T-helper 22 cell (primary cell): Measurements from ENCODE around the gene PSRC1.
"Not testable (repeated sequence)": the region's sequence is repeated elsewhere in the genome, so short reads cannot be mapped to it uniquely, and the experiment has no call there.

ENCODE experiments used
- DNase-seq: peaks from one replicate; pipeline ENCODE4 v3.0.0-alpha.2; 2020; ENCODE audit warnings: low read depth

The PSRC1 gene

DNA sequence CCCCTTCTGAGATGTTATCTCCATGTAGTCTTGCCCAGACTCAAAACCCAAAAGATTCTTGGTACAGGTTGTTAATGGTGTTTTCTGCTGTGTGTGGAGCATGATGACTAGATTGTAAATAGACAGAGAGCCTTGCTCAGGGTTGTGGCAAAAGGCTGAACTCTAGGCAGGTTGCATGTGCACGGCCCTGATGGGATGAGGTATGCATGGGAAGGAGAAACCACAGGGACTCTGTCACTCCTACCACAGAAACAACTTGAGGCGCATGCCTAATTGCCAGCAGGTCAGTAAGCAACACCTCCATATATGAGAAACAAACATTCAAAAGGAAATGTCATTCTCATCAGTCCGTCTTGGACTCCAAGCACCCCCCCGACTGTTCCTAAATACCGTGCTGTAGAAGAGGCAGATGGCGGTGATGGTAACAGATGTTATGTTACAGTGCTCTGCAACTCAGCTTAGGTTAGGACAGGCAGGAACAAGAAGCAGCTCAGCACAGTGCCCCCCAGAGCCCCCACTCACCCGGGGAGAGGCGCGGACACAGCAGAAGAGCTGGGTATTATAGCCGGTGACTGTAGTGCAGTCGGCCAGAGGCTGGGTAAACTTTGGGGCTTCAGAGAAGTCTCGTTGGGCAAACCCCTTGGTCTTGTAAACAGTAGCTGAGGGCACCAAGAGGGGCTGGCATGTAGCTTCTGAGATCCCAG lies 12.9 kb upstream of the PSRC1 start:
- DNase-seq, result no peak

DNA sequence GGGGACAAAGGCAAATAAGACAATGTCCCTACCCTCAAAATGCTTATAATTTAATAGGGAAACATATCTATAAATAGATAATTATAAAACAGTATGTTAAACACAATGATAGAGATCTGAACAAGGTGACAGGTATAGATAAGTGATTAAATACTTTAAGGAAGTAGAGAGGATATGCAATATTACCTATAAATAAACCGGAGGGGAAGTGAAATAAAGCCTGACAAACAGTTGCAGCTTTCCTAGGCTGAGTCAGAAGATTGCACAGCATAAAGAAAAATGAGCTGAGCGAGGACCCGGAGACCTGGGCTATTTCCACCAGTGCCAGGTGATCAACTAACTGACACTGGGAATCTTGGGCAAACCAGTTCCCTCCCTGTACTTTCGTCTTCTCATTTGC lies 11.5 kb upstream of the PSRC1 start:
- no peak for DNase-seq

DNA sequence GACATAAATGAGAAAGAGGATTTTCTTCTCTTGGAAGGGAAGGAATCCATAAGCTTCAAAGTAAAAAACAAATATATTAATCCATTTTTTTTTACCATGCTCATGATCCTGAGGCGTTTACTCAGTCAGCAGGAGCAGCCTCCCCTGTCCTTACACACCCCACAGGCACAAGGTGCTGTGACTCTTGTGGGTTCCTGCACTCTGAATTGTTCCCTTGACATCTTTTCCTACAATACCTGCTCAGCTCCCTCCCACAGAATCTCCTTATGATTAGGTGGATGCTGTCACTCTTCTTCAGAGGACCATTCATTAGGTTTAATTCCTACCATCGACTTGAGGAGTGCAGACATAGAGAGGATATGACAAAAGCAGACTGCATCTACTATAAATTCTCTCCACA lies 10.1 kb upstream of the PSRC1 start:
- no peak for DNase-seq

DNA sequence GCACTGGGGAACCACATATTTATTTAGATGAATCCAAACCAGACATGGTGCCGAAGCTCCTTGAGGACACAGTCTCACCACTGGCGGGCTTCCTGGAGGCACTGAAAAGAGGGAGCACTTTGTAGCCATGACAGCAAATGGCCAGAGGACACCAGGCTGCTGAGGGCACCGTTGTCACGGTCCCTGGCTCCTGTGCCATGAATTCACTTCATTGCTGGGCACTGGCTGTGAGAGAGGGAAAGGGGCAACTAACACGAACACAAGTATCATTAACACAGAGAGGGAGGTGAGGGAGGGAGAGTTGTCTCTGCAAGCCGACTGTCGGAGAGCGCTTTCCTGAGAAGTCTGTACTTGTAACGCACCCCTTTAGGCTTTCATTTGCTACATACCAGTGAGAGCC lies 9.4 kb upstream of the PSRC1 start:
- DNase-seq, result no peak

DNA sequence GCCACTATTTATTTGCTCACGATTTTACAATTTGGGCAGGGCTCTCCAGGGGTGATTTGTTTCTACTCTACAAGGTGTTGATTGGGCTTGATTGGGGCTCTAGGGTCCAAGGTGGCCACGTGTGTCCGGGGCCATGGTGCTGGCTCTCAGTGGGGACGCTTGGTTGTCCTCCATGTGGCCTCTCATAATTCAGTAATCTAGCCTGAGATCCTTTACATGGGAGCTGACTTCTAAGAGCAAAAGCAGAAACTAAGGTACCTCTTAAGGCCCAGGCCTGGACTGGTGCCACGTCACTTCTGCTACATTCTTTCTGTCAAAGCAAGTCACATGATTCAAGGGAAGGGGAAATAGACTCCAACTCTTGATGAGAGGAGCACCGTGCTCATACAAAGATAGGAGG lies 8.1 kb upstream of the PSRC1 start:
- no peak for DNase-seq

DNA sequence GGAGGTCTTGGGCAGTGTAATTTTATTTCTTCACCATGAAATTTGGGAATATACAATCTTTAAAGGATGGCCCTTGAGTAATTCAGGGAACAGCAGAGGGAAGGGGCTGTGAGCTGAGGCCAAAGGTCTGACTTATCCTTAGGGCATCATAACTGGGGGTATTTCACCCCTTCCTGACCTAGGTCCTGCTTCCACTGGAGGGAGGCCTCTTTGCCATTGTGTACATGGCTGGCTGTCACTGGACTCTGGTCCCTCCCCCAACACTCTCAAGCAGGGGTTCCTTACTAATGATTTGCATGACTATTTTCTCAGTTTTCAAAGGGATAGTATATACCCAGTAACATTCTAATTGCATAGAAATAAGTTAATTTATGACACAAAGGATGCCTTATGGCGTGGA lies 7.2 kb upstream of the PSRC1 start:
- DNase-seq, result no peak

DNA sequence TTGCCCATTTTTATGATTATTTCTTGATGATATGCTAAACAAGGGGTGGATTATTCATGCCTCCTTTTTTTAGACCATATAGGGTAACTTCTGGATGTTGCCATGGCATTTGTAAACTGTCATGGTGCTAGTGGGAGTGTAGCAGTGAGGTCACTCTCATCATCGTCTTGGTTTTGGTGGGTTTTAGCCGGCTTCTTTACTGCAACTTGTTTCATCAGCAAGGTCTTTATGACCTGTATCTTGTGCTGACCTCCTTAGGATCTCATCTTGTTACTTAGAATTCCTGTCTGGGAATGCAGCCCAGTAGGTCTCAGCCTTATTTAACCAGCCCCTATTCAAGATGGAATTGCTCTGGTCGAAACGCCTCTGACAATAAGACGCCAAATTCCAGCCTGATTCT lies 3.8 kb upstream of the PSRC1 start:
- DNase-seq, result not testable (repeated sequence)

DNA sequence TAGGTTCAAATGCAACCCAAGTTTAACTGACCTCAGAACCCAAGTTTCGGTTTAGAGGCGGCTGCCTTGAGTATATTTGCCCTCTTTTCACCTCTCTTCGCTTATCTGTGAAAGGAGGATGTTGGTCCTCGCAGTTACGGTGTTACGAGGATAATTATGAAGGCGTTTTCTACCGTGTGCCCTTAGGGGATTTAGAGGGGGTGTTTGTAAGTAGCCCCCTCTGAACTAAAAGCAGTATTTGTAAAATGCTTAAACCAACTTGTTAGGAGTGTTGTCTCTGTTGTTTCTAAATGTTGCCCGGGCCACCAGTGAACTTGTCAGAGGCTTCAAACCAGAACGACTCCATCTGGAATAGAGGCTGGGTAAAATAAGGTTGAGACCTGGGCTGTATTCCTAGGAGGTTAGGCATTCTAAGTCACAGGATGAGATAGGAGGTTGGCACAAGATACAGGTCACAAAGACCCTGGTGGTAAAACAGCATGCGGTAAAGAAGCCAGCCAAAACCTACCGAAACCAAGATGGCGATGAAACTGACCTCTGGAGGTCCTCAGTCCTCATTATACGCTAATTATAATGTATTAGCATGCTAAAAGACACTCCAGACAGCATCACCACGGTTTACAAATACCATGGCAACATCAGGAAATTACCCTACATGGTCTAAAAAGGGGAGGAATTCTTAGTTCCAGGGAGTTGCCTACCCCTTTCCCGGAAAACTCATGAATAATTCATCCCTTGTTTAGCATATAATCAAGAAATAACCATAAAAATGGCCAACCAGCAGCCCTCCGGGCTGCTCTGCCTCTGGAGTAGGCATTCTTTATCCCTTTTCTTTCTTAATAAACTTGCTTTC lies 1.0 kb upstream of the PSRC1 start:
- DNase-seq, result no peak

DNA sequence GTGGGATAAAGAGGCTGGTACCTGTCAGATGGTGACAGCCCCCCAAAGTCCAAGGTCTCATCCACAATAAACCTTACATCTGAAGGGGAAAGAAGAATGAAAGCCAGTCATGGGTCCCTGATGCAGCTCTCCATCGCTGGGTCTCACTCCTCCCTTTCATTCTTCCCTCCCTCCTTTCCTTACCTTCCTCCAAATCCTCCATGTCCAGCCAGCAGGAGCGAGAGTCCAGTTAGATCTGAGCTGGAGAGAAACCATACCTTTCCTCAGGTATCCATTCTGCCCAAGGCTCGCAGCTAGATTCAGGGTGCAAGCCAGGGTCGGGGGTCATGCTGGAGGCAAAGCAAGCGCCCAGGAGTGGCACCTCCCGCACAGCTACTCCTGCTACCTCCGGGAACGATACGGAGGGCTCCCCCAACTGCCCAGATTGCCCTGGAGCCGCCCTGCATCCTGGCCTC lies 421 bp downstream of the PSRC1 start:
- no peak for DNase-seq

DNA sequence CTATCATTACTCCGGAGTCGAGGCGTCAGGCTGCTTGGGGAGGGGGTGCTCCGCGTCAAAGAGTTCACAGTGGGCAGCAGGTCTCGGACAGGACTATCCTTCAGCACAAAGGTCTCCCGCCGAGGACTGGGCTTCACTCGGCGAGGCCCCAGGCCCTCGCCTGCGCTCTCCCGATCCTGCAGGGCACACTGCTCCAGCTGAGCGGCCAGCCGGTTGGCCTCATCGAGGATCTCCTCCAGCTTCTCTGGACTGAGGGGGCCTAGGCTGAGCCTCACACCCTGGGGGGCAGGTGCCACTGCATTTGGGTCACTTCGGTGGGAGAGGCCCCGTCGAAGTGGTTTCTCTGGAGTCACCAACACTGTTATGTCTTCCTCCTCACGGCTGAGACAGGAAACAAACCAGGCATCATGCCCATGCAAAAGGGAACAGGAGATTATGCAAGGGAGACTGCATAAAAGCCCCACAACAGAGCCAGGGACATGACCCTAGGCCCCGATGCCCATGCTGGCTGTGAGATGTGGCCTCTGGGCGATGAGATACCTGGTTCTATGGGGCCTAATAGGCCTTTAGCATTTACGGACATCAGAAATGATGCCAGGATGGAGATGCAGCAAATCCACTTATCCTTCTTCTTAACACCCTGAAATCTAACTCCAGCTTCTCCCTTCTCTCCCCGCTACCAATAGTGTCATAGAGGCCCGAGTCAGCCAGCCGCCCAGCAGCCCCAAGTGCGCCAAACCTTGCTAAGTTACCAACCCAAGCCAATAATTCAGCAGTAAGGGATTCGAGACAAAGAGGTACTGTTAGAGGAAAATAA lies 1.1 kb downstream of the PSRC1 start:
- DNase-seq, result no peak

DNA sequence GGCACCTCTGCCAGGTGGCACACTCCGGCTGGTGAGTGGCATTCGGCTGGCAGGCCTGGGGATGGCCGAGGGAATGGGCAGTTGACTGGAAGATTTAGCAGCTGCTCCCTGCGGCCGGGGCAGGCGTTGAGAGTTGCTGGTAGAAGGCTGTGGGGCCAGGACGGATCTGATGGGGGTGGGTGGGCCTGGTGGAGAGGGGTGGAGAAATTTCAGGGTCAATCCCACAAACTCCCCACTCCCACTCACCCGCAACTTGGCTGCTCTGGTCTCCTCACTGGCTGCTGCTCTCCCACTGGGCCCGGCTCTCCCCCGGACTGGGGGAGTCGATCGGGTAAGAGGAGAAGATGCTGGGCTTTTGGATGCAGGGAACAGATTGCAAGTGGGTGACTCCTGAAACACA lies 2.1 kb downstream of the PSRC1 start:
- no peak for DNase-seq

DNA sequence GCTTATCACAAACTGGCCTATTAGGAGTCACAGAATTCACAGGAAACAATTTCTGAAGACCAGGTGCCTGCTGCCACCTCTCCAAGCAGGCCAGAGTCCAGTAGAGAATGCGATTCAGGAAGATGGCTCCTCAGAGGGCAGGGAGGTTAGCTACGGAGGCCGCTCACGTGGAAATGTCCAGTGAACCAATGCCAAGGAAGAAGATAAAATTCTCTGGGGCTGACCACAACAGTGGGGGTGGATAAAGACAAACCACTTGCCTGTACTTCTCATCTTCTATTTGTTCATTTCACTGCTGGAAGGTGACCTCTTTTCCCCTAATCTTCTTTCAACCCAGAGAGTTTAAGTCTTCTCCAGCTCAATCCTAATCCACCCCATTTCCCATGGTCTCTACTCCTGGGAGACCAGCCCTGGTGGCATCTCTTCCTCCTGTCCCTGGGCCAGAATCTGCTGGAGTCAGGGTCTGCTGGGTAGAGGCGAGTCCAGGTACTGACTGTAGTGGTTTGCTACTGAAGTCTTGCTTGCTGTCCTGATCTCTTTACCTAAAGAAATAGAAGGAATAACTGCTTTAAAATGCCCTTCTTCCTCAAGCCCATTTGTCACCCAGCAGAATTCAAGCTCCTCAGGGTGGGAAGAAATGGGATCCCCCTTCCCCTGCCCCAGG lies 3.2 kb downstream of the PSRC1 start:
- DNase-seq, result no peak

DNA sequence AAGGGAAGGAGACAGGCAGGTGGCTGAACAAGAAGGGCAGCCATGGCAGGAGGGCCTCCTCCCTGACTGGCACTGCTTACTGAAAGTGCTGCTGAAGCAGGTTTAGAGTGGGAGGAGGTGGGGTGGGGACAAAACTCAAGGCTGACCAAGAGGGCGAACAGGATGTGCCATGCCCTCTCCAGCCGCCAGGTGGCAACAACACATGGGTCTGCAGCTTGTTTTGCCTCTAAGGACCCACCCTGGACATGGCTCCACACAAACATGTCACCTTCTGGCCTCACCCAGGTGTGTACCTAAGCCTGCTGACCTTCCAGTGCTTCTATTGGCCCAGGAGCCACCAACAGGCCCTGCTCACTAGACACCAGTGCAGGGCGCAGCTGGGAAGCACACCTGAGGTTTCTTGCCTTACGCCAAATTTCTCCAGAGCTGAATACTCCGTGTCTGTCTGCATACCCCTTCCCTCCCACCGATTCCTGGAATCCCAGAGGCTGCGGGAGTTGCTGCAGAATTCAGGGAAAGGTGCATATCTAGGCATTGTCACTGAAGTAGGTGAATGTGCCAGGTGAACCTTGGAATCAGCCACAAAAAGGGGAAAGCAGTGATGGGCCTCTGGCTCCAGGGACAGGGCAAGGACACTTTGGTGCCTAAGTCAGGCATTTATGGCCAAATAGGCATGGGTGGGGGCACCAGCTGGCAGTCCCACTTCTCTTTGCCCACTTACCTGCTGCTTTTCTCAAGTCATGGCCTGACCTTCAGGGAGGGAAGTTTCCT lies 5.3 kb downstream of the PSRC1 start:
- no peak for DNase-seq

DNA sequence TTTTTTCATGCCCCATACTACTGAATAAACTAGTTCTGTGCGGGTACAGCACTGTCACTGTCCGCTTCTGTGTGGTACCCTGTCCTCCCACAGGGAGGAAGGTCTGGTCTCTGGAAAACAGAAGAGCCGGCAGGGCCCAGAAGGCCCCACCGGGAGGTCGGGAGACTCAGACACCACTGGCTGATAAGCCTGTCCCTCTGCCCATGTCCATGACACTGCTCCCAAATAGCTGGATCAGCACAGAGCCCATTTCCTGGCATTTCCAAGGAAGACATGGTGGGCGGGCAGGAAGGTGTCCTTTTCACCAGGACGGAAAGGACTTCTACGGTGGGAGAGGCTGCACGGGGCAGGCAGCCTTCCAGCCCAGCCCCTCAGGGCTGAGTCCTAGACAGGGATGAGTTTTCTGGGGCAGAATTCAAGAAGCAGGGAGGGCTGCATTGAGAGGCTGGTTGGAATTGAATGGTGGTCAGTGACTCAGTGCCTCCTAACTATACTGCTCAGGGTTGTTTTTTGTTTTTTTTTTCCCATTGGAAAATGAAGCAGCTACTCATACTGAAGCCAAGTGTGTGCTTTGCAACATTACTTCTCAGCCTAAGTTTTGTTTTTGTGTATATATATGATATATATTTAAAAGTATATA lies 7.1 kb downstream of the PSRC1 start:
- DNase-seq, result no peak

DNA sequence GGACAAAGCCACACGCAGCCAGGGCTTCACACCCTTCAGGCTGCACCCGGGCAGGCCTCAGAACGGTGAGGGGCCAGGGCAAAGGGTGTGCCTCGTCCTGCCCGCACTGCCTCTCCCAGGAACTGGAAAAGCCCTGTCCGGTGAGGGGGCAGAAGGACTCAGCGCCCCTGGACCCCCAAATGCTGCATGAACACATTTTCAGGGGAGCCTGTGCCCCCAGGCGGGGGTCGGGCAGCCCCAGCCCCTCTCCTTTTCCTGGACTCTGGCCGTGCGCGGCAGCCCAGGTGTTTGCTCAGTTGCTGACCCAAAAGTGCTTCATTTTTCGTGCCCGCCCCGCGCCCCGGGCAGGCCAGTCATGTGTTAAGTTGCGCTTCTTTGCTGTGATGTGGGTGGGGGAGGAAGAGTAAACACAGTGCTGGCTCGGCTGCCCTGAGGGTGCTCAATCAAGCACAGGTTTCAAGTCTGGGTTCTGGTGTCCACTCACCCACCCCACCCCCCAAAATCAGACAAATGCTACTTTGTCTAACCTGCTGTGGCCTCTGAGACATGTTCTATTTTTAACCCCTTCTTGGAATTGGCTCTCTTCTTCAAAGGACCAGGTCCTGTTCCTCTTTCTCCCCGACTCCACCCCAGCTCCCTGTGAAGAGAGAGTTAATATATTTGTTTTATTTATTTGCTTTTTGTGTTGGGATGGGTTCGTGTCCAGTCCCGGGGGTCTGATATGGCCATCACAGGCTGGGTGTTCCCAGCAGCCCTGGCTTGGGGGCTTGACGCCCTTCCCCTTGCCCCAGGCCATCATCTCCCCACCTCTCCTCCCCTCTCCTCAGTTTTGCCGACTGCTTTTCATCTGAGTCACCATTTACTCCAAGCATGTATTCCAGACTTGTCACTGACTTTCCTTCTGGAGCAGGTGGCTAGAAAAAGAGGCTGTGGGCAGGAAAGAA lies 8.1 kb downstream of the PSRC1 start:
- no peak for DNase-seq

DNA sequence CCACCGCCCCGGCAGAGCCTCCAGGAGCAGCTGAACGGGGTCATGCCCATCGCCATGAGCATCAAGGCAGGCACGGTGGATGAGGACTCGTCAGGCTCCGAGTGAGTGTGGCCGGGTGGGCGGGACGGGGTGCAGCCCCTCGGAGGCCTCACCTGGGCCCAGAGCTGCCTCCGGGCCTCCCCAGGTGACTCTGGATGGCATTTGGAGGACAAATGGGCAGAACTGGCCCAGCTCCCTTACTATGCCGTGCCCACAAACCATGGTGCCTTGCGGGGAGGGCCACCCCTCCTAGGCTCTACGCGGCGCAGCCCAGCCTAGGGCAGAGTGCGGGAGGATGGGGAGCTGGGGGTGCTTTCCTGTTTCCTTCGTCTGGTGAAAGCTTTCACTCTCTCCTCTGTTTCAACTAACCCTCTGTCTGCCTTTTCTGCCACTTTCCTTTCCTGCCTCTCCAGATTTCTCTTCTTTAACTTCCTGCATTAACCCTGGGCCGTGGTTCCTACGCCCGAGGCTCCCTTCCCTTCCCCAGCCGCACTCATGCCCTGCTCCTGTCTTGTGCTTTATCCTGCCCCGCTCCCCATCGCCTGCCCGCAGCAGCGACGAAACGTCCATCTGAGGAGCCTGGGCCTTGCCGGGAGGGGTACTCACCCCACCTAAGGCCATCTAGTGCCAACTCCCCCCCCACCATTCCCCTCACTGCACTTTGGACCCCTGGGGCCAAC lies 9.2 kb downstream of the PSRC1 start:
- DNase-seq, result no peak

DNA sequence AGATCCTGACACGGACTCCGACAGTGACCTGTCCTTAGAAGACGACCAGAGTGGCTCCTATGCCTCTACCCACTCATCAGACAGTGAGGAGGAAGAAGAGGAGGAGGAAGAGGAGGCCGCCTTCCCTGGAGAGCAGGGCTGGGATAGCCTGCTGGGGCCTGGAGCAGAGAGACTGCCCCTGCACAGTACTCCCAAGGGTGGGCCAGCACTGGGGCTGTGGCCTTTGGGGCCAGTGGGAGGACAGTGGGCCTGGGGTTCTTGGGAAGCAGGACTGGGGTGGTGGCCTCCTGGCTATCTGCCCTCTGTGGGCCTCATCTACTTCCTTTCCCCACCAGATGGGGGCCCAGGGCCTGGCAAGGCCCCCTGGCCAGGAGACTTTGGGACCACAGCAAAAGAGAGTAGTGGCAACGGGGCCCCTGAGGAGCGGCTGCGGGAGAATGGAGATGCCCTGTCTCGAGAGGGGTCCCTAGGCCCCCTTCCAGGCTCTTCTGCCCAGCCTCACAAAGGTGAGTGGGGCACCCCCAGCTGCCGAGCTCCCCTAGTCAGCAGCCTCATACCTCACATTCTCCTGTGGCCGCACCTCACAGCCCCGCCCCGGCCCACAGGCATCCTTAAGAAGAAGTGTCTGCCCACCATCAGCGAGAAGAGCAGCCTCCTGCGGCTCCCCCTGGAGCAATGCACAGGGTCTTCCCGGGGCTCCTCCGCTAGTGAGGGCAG lies 10.0 kb downstream of the PSRC1 start:
- DNase-seq, result no peak

DNA sequence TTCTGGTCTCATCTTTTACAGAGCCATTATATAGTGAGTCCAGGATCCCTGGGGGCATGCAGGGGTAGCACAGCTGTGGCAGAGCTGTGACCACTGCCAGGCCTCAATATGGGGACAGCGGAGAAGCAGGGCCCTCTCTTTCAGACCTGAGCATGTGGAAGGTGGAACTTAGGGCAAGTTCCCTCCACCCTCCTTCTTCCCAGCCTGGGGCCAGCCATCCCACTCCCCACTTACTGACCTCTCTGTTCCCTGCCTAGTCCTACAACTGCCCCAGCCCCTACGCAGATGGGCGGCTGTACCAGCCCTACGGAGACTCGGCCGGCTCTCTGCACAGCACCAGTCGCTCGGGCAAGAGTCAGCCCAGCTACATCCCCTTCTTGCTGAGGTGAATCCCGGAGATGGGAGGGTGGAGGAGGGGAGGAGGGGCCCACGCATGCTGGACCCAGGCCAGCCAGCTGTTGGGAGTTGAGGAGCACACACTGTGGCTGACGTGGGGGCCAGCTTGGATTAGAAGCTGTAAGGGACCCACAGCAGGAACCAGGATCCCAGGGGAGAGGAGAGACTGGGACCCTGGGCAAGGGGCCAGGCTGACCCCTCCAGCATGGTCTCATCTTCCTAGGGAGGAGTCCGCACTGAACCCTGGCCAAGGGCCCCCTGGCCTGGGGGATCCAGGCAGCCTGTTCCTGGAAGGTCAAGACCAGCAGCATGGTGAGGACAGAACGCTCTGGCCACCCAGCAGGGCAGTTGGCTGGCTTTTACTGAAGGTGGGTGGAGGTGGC lies 10.7 kb downstream of the PSRC1 start:
- no peak for DNase-seq
